SH-SY5Y (cell line): ENCODE measurements around the gene NCOR2.

Experiments
- GATA2 ChIP-seq: IDR thresholded peaks from 2 replicates; pipeline ENCODE4 v1.6.1; 2011; ENCODE audit warnings: mild to moderate bottlenecking, low read depth, low read length
- GATA3 ChIP-seq: IDR thresholded peaks from 2 replicates; pipeline ENCODE4 v1.6.1; 2011; ENCODE audit warnings: low read depth, mild to moderate bottlenecking, low read length, moderate library complexity

DNA sequence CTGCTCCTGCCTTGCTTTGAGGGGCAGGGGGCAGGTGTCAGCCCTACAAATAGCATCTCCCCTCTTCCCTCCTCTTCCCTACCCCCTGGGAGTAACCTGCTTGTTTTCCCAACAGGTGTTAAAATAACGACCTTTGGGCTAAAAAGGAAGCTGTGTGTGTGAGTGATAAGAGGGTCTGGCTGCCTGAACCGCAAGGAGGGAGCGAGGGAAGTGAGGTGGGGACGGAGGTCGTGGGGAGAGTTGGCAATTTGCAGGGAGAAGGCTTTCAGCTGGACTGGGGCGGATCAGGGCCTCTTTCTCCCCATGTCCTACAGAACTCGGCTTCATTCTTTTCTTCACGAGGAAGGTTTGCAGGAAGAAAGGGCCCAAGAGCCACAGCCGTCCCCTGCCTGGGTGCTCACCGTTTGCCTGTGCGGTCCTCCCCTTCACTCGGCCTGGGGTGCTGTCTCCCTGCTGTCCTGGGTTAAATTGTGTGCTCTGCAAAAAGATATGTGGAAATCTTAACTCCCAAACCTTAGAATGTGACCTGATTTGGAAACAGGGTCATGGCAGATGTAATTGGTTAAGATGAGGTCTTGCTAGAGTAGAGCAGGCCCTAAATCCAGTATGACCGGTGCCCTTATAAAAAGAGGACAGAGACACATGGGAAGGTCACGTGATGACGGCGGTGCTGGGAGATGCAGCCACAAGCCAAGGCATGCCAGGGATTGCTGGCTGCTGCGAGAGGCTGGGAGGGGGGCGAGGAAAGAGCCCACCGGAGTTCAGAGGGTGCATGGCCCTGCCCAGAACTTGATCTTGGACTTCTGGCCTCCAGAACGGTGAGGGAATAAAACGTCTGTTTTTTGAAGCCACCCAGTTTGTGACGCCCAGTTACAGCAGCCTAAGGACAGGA is 38.7 kb upstream of the NCOR2 start:
- no peak for TF ChIP-seq GATA2
- TF ChIP-seq GATA3: no peak
